HEK293T (cell line): ENCODE data around the gene BTBD1.

Experiments used
- LEF1 ChIP-seq: fragments of 450-650 bp; IDR thresholded peaks from 2 replicates; pipeline ENCODE4 v1.6.1; 2017; ENCODE audit warnings: mild to moderate bottlenecking, borderline replicate concordance
- NFRKB ChIP-seq: fragments of 450-650 bp; IDR thresholded peaks from 2 replicates; pipeline ENCODE4 v1.6.1; 2016; ENCODE audit warnings: mild to moderate bottlenecking, moderate library complexity
- ZNF384 ChIP-seq: fragments of 450-650 bp; IDR thresholded peaks from 2 replicates; pipeline ENCODE4 v1.6.1; 2016

GRCh38 chr15:83112956-83113299 lies 45.9 kb upstream of the BTBD1 start:
- TF ChIP-seq ZNF384 (no peak), LEF1 (no peak), NFRKB (no peak)
